ELR (cell line): Measurements from ENCODE around the gene CYTH1.

Source experiments
- DNase-seq: peaks from one replicate; pipeline ENCODE4 v3.0.0-alpha.2; 2015; ENCODE audit warnings: low read depth

CYTH1 gene

DNA sequence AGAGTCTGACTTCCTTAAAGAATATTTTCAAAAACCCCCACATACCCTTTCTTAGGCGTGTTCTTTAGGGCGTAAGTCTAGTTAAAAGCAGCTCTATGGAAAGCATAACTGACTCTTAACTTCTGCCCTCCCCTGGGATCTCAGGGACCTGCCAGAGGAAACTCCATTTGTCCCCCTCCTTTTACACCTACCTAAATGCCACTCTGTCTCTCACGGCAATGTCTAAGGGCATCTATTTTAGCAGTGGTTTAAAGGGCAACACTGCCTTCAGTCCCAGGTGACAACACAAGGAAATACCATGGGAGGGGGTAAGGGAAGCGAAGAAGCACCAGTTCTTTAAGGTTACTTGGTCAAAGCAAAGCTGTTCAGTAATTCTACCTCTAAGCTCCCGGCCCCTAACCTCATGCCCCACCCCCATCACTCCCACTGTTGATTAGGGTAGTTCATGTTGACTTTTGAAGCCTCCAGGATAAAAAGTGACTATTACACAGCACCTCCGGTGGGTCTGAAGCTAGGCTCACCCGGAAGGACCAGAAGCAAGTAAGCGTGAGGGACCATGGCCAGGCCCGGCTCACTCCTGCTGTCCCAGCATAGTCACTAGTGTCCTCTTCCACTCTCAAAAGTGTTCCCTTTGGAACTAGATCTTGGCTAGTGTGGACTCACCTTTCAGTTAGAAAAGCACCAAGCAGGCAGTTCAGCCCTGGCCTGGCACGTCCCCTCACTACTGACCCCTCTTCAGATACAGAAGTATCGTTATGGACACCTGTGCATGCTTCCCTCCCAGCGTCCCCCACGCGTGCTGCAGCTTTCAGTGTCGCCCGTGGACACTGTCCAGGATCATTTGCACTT is 47.1 kb downstream of the CYTH1 start:
- no peak for DNase-seq

- no peak for DNase-seq
Observed at GRCh38 chr17:78732354-78732753, 49.7 kb downstream of the CYTH1 start.

DNA sequence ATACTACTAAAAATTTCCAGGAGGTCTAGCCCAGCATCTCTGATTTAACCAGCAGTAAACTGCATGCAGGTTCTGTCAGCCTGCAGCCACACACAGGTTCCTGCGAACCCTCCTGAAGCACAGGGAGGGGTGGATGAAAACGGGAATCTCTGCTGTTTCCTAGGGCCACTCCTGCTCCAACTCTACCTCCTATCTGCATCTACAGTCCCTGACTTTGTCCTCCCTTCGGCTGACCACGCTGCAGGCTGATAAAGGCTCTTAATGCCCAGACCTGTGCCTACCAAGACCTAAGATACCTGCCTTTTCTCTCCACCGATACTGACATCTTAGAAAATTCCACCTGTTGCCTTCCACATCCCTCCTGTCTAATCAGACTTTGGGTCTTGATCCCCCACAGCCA is 50.2 kb downstream of the CYTH1 start:
- no peak for DNase-seq

- no peak for DNase-seq
Observed at GRCh38 chr17:78729641-78730040, 52.4 kb downstream of the CYTH1 start.

- DNase-seq = no peak
Observed at GRCh38 chr17:78728495-78728894, 53.6 kb downstream of the CYTH1 start.

DNA sequence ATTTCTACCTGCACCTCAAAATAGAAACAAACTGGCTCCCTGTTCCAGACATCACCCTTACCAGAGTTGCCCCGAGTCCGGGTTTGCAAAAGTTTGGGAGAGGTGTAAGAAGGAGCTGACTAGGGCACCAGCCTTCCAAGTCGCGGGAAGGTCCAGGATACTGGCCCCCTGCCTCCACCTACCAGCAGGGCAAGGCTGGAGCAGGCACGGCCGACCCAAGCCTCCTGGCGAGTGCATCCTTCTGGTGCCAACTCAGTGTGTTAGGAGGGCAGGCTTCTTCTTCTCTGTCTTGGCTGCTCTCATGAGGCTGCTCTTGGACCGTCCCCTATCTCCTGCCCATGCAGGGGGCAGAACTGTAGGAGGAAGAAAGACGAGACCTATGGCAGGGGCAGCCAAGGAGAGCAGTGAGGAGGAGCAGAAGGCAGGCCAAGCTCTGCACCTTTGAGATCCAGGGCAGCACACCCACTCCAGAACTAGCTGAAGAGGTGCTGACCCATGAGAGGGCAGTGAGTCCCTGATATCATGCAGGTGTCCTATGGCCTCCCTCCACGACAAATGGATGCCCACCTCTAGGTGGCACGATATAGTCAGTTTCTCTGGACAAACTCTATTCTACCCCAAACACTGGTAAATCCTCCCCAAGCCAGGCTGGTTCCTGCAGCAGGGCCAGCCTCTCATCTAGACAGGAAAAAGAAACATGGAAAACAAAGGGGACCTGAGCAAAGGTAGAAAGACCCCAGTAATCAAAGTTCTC is 54.4 kb downstream of the CYTH1 start:
- DNase-seq = no peak

DNA sequence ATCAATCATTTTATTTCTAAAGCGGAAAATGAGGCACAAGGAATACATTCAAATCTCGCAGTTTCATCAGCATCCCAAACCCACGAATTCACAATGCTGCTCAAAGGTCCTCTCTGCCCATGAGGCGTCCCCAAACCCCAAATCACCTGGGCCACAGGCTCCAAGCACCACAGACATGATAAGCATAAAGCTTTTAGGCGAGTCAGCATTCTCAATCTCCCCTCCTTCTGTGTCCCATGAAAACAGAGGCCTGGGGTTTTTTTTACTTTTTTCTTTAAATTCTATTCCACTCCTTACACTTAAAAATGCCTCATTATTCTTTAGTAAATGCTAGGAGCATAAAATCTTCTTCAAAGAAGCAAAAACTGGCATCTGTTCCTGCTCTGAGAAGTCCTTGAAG is 55.0 kb downstream of the CYTH1 start:
- DNase-seq = no peak

- DNase-seq = no peak
Observed at GRCh38 chr17:78726513-78726912, 55.6 kb downstream of the CYTH1 start.

DNA sequence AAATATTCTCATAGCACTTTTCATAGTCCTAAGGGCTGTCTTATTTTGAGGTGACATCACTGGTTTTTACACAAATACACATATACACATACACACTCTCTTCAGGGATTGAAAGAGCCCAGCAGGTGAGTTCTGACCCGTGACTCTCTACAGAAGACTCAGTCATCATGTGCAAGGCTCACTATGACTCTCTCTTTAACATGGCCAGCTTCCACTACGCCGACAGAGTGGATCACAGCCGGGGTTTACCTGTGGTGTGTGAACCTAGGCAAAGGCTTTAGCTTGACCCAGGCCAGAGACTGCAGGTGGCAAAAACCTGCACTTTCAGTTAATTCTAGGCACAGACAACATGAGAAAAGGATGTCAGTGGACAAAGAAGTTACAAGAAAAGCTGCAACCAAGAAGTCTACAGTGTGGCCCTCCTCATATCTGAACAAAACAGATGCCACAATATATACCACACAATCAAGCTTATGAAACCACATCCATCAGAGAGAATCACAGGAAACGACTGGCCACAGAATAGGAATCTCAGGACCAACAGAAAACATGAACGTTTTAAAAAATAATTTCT is 56.5 kb downstream of the CYTH1 start:
- DNase-seq = no peak

- DNase-seq = no peak
Observed at GRCh38 chr17:78724999-78725398, 57.1 kb downstream of the CYTH1 start.

GRCh38 chr17:78724544-78724943 is 57.5 kb downstream of the CYTH1 start:
- DNase-seq = no peak

GRCh38 chr17:78723957-78724356 is 58.1 kb downstream of the CYTH1 start:
- no peak for DNase-seq

DNA sequence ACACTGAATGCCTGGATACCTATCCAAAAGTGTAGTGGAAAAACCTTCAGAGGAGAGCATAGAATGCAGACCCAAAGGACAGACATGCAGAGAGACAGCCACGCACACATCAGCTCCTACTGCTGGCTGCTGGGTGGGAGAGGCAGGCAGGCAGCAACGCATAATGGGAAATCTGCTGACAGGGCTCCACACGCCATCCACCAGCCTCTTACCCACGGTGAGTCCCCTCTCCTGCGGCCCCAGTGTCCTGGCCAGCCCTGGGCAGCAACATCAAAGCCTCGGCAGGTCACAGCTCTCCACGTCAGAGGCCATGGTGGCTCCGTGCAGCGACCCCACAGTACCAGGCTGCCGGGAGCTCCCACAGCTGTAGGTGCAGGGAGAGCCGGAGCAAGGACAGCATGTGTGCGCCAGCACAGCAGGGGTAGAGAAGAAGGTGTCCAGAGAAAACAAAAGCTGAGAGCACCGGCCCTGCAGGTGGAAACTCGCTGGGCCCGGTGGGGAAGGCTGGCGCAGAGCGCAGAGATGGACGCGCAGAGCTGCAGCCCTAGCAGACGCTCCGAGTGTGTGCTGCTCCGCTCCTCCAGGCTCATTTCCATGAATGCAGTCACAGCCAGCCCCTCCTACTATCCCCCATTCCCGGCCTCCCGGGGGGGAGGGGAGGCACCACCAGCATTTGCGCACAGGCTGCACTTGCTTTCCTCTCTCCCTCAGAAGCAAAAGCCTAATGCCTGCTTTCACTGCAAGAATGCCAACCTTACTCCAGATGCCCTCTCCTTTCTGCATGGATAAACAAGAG is 58.9 kb downstream of the CYTH1 start:
- DNase-seq = no peak

GRCh38 chr17:78722246-78722761 is 59.8 kb downstream of the CYTH1 start:
- no peak for DNase-seq

GRCh38 chr17:78719630-78720298 is 62.3 kb downstream of the CYTH1 start:
- no peak for DNase-seq

DNA sequence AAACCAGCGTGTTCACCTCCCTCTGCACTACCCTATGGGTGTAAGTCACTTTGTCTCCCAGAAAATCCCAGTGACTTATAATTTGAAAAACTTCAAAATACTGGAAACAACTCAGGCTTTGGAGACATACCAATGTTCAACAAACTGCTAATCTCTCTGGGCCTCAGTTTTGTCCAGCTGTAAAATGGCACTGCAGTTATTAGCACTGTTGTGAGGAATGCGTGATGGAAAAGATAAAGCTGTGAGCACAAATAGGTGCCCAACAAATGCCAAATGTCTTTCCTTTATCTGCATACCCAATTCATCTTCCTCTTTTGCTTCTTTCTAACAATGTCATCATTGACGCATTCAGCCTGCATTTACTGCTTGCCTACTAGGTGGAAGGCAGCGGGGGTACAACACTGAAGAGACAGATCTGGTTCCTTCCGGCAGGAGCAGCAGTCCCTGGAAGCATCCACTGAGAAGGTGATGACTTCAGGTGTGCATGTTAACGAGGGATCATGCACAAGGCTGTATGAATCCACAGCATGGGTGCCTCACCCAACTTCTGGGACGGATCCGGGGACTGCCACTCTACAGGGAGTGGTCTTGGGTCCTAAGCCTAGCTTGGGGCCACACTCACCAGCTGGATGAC is 63.4 kb downstream of the CYTH1 start:
- no peak for DNase-seq

DNA sequence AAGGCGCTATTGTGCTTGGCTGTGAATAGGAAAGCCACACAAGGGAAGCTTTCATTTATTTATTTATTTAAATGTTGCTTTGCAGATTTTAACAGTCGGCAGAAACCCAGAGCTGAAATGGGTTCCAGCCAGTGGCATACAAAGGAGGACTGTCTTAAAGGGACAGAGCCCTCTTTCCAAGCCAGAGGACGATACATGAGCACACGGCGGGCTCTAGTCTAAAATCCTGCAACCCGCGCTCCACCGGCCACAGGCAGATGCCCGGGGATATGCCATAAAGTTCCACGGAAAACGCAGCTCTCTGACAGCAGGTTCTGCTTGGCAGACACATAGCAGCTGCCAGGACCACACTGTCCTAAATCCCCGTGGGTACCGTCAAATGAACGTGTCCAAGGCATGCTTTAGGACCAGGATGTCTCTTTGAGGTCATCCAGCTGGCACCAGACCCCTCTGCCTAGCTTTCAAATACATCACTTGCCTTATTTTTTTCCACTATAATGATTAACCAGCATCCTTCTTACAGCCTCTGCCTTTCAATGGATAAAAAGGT is 64.6 kb downstream of the CYTH1 start:
- peak; percentile 46 for DNase-seq

DNA sequence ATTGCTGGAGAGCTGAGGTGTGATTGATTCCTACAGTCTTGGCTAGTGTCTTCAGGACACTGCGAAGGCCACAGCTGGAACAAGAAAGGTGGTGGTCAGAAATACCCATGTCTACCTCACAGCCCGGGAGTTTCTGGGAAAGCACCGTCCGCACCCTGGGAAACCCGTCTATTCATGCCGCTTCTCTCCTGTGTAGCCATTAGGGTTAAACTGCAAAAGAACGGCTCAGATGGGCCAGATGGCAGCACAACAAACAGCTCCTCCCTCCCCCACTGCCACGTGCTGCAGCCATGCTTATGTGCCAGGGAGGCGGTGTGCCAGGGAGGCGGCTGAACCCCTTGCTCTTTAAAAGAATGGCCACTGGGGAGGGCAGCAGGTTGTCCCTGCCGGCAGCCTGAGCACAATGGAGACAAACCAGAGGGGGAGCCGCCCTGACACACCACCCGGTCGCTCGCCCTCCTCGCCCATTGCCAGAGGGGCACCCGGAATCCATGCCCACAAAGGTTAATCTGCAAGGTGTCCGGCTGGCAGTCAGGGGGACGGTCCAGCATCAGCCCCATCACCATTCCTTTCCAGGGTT is 65.2 kb downstream of the CYTH1 start:
- peak; percentile 51 for DNase-seq

GRCh38 chr17:78716292-78716691 is 65.8 kb downstream of the CYTH1 start:
- no peak for DNase-seq

DNA sequence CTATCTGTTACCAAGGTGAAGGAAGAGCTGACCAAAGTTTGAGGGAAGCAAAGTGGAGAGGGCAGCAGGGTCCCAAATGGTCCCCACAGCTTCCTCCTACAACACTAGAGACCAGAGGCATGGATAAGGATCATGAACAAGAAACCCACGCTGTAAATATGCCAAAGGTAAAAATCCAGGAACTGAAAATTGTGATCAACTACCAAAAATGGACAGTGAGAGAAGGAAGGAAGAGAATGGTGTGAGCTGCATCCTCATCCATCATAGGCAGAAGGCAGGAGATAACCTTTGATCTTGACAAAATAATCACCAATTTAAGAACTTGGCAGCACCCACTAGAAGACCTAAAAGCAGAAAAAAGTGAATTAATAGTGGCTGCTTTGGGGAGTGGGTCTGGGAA is 66.2 kb downstream of the CYTH1 start:
- DNase-seq = no peak
